ENCODE measurements around the gene MYO1D. TPM values are rescaled to one million over a fixed set of nuclear protein-coding genes. Genes with fewer than 3 reads are reported as not detected.

The MYO1D gene
- total and polyA plus RNA-seq, 2 donors (not counting 3 experiments of a cell fraction or from before 2014, with no cell fraction given): 37.8 to 85.5 TPM

DNA sequence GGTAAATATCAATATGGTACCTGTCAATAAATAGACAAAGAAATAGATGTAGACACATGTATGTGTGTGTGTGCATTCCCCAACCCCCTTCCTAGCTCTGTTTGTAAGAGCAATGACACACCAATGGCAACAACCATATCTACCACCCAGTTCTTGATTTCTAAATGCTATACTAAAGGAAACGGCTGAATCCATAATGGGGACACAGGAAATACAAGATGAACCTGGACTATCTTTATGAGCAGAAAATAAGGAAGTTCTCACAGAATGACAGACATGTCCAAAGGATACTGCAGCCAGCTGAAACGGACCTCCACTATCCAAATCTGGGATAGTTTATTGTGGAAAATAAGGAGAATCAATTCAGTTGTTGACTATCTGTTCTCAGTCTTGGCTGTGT is 75.3 kb downstream of the MYO1D start:
- Histone ChIP-seq H3K9me3 (replicated peaks; ENCODE audit: control insufficient read depth, insufficient read depth, low read length) (no peaks in the 10 kb centered on the region), H3K4me2 (ENCODE audit: insufficient read depth, low read length) (no peak overlapping the region), H4K20me1 (replicated peaks; ENCODE audit: control insufficient read depth, extremely low read depth, insufficient read depth, low read length) (no peaks in the 10 kb centered on the region), H3K9me1 (replicated peaks; ENCODE audit: control insufficient read depth, extremely low read depth, insufficient read depth, low read length) (no peaks in the 10 kb centered on the region), H3K4me1 (ENCODE audit: control insufficient read depth, extremely low read depth, insufficient read depth, low read length) (peaks cover 76% of the 10 kb centered on the region), H3K9ac (replicated peaks; ENCODE audit: extremely low read depth, insufficient read depth, low read length) (no peak overlapping the region), H3K4me3 (replicated peaks in 1 of 3; ENCODE audit: insufficient read depth in 1 of 3, low read depth in 1 of 3, low read length in 3 of 3) (no peak overlapping the region), H3K27me3 (ENCODE audit: control insufficient read depth in 2 of 2, insufficient read depth in 2 of 2, low read length in 2 of 2) (no peaks in the 10 kb centered on the region), H3K79me2 (ENCODE audit: control insufficient read depth, insufficient read depth, low read length) (peaks cover 17% of the 10 kb centered on the region), H2AFZ (ENCODE audit: low read depth, low read length) (no peak overlapping the region), H3K36me3 (ENCODE audit: control insufficient read depth in 2 of 2, extremely low read depth in 1 of 2, insufficient read depth in 2 of 2, low read length in 2 of 2) (no peaks in the 10 kb centered on the region), H3K27ac (ENCODE audit: insufficient read depth, low read depth, low read length) (no peak overlapping the region)
- no peak for FAIRE-seq
- TF ChIP-seq, protein P1, sequence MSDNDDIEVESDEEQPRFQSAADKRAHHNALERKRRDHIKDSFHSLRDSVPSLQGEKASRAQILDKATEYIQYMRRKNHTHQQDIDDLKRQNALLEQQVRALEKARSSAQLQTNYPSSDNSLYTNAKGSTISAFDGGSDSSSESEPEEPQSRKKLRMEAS (IDR thresholded peaks at IDR 0.05; ENCODE audit: insufficient read depth, insufficient read length): no peak
- TF ChIP-seq MYC (IDR thresholded peaks at IDR 0.05; ENCODE audit: low read depth, low read length): no peak
- TF ChIP-seq POLR2A (IDR thresholded peaks at IDR 0.05; ENCODE audit: low read depth, low read length): no peak
- TF ChIP-seq POLR2AphosphoS5 (IDR thresholded peaks at IDR 0.05; ENCODE audit: insufficient read depth, low read depth, low read length): no peak
- TF ChIP-seq JUN (IDR thresholded peaks at IDR 0.05; ENCODE audit: borderline replicate concordance, insufficient read depth, insufficient read length, low read depth): no peak
- no peak for TF ChIP-seq GATA2 (IDR thresholded peaks at IDR 0.05; ENCODE audit: insufficient read depth, insufficient read length, low read depth, low read length)
- TF ChIP-seq FOS (IDR thresholded peaks at IDR 0.05; ENCODE audit: borderline replicate concordance, insufficient read depth, low read length): no peak
- no peak for TF ChIP-seq EZH2 (IDR thresholded peaks at IDR 0.05; ENCODE audit: borderline replicate concordance, low read depth, low read length, severe bottlenecking)
- TF ChIP-seq, protein P2, sequence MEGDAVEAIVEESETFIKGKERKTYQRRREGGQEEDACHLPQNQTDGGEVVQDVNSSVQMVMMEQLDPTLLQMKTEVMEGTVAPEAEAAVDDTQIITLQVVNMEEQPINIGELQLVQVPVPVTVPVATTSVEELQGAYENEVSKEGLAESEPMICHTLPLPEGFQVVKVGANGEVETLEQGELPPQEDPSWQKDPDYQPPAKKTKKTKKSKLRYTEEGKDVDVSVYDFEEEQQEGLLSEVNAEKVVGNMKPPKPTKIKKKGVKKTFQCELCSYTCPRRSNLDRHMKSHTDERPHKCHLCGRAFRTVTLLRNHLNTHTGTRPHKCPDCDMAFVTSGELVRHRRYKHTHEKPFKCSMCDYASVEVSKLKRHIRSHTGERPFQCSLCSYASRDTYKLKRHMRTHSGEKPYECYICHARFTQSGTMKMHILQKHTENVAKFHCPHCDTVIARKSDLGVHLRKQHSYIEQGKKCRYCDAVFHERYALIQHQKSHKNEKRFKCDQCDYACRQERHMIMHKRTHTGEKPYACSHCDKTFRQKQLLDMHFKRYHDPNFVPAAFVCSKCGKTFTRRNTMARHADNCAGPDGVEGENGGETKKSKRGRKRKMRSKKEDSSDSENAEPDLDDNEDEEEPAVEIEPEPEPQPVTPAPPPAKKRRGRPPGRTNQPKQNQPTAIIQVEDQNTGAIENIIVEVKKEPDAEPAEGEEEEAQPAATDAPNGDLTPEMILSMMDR (IDR thresholded peaks at IDR 0.05; ENCODE audit: extremely low read depth in 1 of 2, insufficient read depth in 1 of 2, low read depth in 1 of 2, low read length in 2 of 2): no peak
- BruUV-seq (replicated peaks): no TSS peak
- intact Hi-C loops (cut with micrococcal nuclease) (no loop called here), dilution Hi-C loops (cut with MboI; ENCODE audit: extremely low pct_ligation_motif_present, low sequenced_read_pairs) (no loop called here)
- ChIA-PET CTCF (interaction anchor here (1.0 to 5.0 kb wide), 5 partner anchors 15 to 135 kb away, joined by 3 to 45 read pairs (median 6); partner anchors contain the start of gene MYO1D), POLR2A (no interaction called here)
- DNase-seq (ENCODE audit: low read depth, low spot score): no peak
